Right atrium auricular region (tissue), 2 donors: ENCODE data around the gene TGIF1. TPM values are rescaled to one million over a fixed set of nuclear protein-coding genes. Genes with fewer than 3 reads are reported as not detected.

ENCODE experiments used
- DNase-seq: peaks from one replicate; pipeline ENCODE4 v3.0.0-alpha.2; 2019; ENCODE audit warnings: low spot score
- H3K27ac ChIP-seq, 2 donors: fragments of 200-600 bp; sonication (generic); 1 replicate in 1 of 2; 2 replicates in 1 of 2; pipeline ENCODE4 v1.5.1; 2016 to 2019
- H3K27me3 ChIP-seq, 2 donors: fragments of 200-600 bp; sonication (generic); one replicate each; pipeline versions ENCODE4 v1.5.1 to v1.6.0; 2017 to 2019
- H3K36me3 ChIP-seq: fragments of 200-600 bp; sonication (generic); one replicate; pipeline ENCODE4 v1.5.1; 2016
- H3K4me1 ChIP-seq, 2 donors: fragments of 200-600 bp; sonication (generic); one replicate each; pipeline versions ENCODE4 v1.5.1 to v1.6.0; 2017 to 2019
- H3K4me3 ChIP-seq, 2 donors: fragments of 200-600 bp; sonication (generic); 1 replicate in 1 of 2; 2 replicates in 1 of 2; pipeline ENCODE4 v1.5.1; 2017 to 2019; ENCODE audit warnings: mild to moderate bottlenecking in 1 of 2, moderate library complexity in 1 of 2
- H3K9me3 ChIP-seq, 2 donors: fragments of 200-600 bp; sonication (generic); one replicate each; pipeline ENCODE4 v1.5.1; 2019
- CTCF ChIP-seq, 2 donors: fragments of 200-600 bp; sonication (generic); IDR thresholded peaks; one replicate each; pipeline ENCODE4 v1.5.1; 2019; ENCODE audit warnings: antibody characterized with exemption in 2 of 2
- total RNA-seq, 2 donors: library from RNA; depleted of rRNA; stranded (reverse); fragments of >200 nt; gene quantifications; one replicate each; pipeline ENCODE4 v1.1.0, GENCODE V29; 2016

The TGIF1 gene
- total RNA-seq, 2 donors from 2014 or later: 32.1 to 44.8 TPM

GRCh38 chr18:3415110-3415509 lies 34.9 kb upstream of the TGIF1 start:
- no peak for DNase-seq
- Histone ChIP-seq H3K4me3 (no peak overlapping the region), H3K36me3 (no peaks in the 10 kb centered on the region), H3K9me3 (no peaks in the 10 kb centered on the region), H3K27ac (no peak overlapping the region), H3K27me3 (no peaks in the 10 kb centered on the region), H3K4me1 (no peaks in the 10 kb centered on the region)
- no peak for TF ChIP-seq CTCF (IDR thresholded peaks at IDR 0.05)

GRCh38 chr18:3418083-3418482 lies 31.9 kb upstream of the TGIF1 start:
- H3K9me3 ChIP-seq: no peaks in the 10 kb centered on the region
- no peak for TF ChIP-seq CTCF (IDR thresholded peaks at IDR 0.05)
- no peak overlapping the region for H3K27ac ChIP-seq
- no peaks in the 10 kb centered on the region for H3K27me3 ChIP-seq
- no peaks in the 10 kb centered on the region for H3K4me1 ChIP-seq
- no peaks in the 10 kb centered on the region for H3K36me3 ChIP-seq
- no peak for DNase-seq
- H3K4me3 ChIP-seq: no peak overlapping the region

- Histone ChIP-seq H3K4me1 (no peaks in the 10 kb centered on the region), H3K4me3 (no peak overlapping the region), H3K9me3 (no peaks in the 10 kb centered on the region), H3K36me3 (no peaks in the 10 kb centered on the region), H3K27ac (no peak overlapping the region), H3K27me3 (no peaks in the 10 kb centered on the region)
- DNase-seq: no peak
- no peak for TF ChIP-seq CTCF (IDR thresholded peaks at IDR 0.05)
Measured at GRCh38 chr18:3420919-3421279, 29.1 kb upstream of the TGIF1 start.

- Histone ChIP-seq H3K9me3 (no peaks in the 10 kb centered on the region), H3K4me1 (no peaks in the 10 kb centered on the region), H3K27ac (no peak overlapping the region), H3K27me3 (no peaks in the 10 kb centered on the region), H3K36me3 (no peaks in the 10 kb centered on the region), H3K4me3 (no peak overlapping the region)
- DNase-seq: no peak
- TF ChIP-seq CTCF (IDR thresholded peaks at IDR 0.05): no peak
Measured at GRCh38 chr18:3422905-3423304, 27.1 kb upstream of the TGIF1 start.

GRCh38 chr18:3424280-3424890 lies 25.6 kb upstream of the TGIF1 start:
- no peak for DNase-seq
- Histone ChIP-seq H3K9me3 (no peaks in the 10 kb centered on the region), H3K27ac (no peak overlapping the region), H3K36me3 (no peaks in the 10 kb centered on the region), H3K4me3 (no peak overlapping the region), H3K4me1 (no peaks in the 10 kb centered on the region), H3K27me3 (no peaks in the 10 kb centered on the region)
- TF ChIP-seq CTCF (IDR thresholded peaks at IDR 0.05): no peak

GRCh38 chr18:3425030-3425429 lies 24.9 kb upstream of the TGIF1 start:
- Histone ChIP-seq H3K27ac (no peak overlapping the region), H3K9me3 (no peaks in the 10 kb centered on the region)

More at GRCh38 chr18:3425030-3425429, 24.9 kb upstream of the TGIF1 start:
- no peak overlapping the region for H3K4me3 ChIP-seq
- TF ChIP-seq CTCF (IDR thresholded peaks at IDR 0.05): no peak
- no peaks in the 10 kb centered on the region for H3K27me3 ChIP-seq
- H3K36me3 ChIP-seq: no peaks in the 10 kb centered on the region
- no peaks in the 10 kb centered on the region for H3K4me1 ChIP-seq
- DNase-seq: no peak
